ENCODE results near the gene CISTR. TPM values are rescaled to one million over a fixed set of nuclear protein-coding genes. Genes with fewer than 3 reads are reported as not detected.

CISTR gene
- total and polyA plus RNA-seq, 2 experiments from 2014 or later: not detected

DNA sequence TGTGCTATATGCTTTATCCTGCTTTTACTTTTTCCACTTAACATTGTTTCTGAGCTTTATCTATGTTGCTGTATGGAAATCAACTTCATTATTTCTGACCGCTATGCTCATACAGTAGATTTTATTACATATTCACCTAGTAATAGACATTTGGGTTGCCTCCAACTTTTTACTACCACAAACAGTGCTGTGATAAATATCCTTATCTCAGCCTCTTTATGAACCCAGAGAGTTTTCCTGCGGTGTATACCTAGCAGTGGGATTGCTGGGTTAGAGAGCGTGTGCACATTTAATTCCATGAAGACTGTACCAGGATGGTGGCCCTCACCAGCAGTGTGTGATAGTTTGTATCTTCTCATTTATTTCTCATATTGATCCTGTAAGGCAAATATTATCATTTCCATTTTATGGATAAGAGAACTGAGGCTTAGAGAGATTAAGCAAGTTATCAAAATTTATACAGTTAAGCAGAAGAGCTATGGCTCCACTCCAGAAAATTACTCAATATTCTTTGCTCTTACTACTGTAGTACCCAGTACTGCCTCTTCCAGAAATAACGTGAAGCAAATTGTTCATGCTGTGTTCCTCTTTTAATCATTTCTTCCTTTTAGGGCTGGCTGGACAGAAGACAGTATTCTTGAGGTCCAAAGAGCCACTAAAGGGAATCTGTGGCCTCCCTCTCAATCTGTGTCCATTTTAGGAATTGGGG, 26.3 kb upstream of the CISTR start:
- Histone ChIP-seq H3K4me3 (no peak overlapping the region), H3F3A (ENCODE audit: insufficient read depth) (0 out of 2 replicates have a peak, but pooled peaks cover 5% of the 10 kb centered on the region), H3K9ac (no peak overlapping the region), H3K4me1 (ENCODE audit: insufficient read depth) (peaks cover 8% of the 10 kb centered on the region; the same call in 1 of the 2 replicates), H4K20me1 (ENCODE audit: insufficient read depth) (no peaks in the 10 kb centered on the region), H3K36me3 (ENCODE audit: low read depth) (no peaks in the 10 kb centered on the region), H2AFZ (no peak overlapping the region), H3K27me3 (replicated peaks; ENCODE audit: insufficient read depth) (peaks cover 33% of the 10 kb centered on the region), H3K9me2 (ENCODE audit: insufficient read depth) (no peaks in the 10 kb centered on the region), H3K9me3 (ENCODE audit: low read depth) (no peaks in the 10 kb centered on the region), H3K4me2 (ENCODE audit: unreplicated experiment) (no peak overlapping the region), H3K79me2 (ENCODE audit: insufficient read depth) (no peaks in the 10 kb centered on the region), H3K27ac (no peak overlapping the region)
- WGBS, 2 experiments (ENCODE audit: low coverage in 1 of 2, low lambda C conversion rate in 2 of 2, missing lambda C conversion rate in 2 of 2): 79 to 80% methylated on average over 4 of the region's 4 CpGs
- DNase-seq: peak; percentile 27
- no peak for TF ChIP-seq EZH2 (IDR thresholded peaks at IDR 0.05; ENCODE audit: insufficient read depth, poor library complexity, severe bottlenecking)
- no peak for TF ChIP-seq EZH2phosphoT487 (IDR thresholded peaks at IDR 0.05; ENCODE audit: insufficient read depth, low read depth)
- in situ Hi-C loops (cut with MboI): no loop called here

DNA sequence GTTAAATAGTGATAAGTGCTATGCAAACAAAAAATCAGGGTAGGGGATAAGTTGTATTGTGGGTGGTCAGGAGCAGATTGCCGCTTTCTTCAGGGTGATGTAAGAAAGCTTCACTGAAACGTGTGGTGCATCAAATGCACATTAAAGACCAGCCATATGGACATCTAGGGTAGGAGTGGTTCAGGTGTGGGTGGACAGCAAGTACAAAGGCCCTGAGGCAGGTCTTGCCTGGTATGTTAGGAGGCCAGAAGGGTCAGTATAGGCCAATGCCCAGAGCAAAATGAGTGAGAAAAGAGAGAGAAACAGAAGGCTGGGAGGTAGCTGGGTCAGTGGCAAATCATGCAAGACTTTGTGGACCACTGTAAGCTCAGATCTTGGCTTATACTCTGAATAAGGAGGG, 25.6 kb upstream of the CISTR start:
- WGBS, 2 experiments (ENCODE audit: low coverage in 1 of 2, low lambda C conversion rate in 2 of 2, missing lambda C conversion rate in 2 of 2): 86 to 92% methylated on average over 2 of the region's 2 CpGs
- H3F3A ChIP-seq (ENCODE audit: insufficient read depth): 0 out of 2 replicates have a peak, but pooled peaks cover 5% of the 10 kb centered on the region
- no peak overlapping the region for H3K9ac ChIP-seq
- no peaks in the 10 kb centered on the region for H4K20me1 ChIP-seq (ENCODE audit: insufficient read depth)
- no peak for TF ChIP-seq EZH2phosphoT487 (IDR thresholded peaks at IDR 0.05; ENCODE audit: insufficient read depth, low read depth)
- no peak for TF ChIP-seq EZH2 (IDR thresholded peaks at IDR 0.05; ENCODE audit: insufficient read depth, poor library complexity, severe bottlenecking)
- H3K9me3 ChIP-seq (ENCODE audit: low read depth): no peaks in the 10 kb centered on the region
- H2AFZ ChIP-seq: no peak overlapping the region
- no peaks in the 10 kb centered on the region for H3K36me3 ChIP-seq (ENCODE audit: low read depth)
- in situ Hi-C loops (cut with MboI): no loop called here
- H3K27ac ChIP-seq: no peak overlapping the region
- no peaks in the 10 kb centered on the region for H3K9me2 ChIP-seq (ENCODE audit: insufficient read depth)
- H3K27me3 ChIP-seq (replicated peaks; ENCODE audit: insufficient read depth): peaks cover 27% of the 10 kb centered on the region
- H3K79me2 ChIP-seq (ENCODE audit: insufficient read depth): no peaks in the 10 kb centered on the region
- H3K4me2 ChIP-seq (ENCODE audit: unreplicated experiment): no peak overlapping the region
- no peak overlapping the region for H3K4me3 ChIP-seq
- H3K4me1 ChIP-seq (ENCODE audit: insufficient read depth): peaks cover 8% of the 10 kb centered on the region; the same call in 1 of the 2 replicates
- no peak for DNase-seq

DNA sequence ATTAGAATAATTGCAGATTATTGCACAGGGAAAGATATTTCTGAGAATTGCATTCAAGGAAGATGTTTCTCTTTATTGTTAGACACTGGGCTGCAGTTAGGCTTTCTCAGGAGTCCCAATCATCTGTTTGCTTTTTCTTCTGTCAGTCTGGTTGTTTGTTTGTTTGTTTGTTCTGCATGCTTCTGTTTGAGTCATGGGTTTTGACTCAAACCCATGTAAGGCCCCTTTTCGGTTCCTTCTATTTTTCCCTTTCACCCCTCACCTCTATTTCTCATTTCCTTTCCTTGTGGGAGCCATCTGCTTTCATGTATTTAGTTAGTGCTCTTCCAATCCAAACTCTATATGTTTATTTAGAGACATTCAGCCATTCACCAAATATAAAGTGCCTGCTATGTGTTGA, 25.1 kb upstream of the CISTR start:
- Histone ChIP-seq H3K9ac (no peak overlapping the region), H3K4me3 (no peak overlapping the region), H3K36me3 (ENCODE audit: low read depth) (no peaks in the 10 kb centered on the region), H3K4me1 (ENCODE audit: insufficient read depth) (peaks cover 8% of the 10 kb centered on the region; the same call in 1 of the 2 replicates), H3K9me3 (ENCODE audit: low read depth) (no peaks in the 10 kb centered on the region), H4K20me1 (ENCODE audit: insufficient read depth) (no peaks in the 10 kb centered on the region), H3K79me2 (ENCODE audit: insufficient read depth) (no peaks in the 10 kb centered on the region), H2AFZ (no peak overlapping the region), H3K4me2 (ENCODE audit: unreplicated experiment) (no peak overlapping the region), H3F3A (ENCODE audit: insufficient read depth) (0 out of 2 replicates have a peak, but pooled peaks cover 5% of the 10 kb centered on the region), H3K9me2 (ENCODE audit: insufficient read depth) (no peaks in the 10 kb centered on the region), H3K27ac (no peak overlapping the region), H3K27me3 (replicated peaks; ENCODE audit: insufficient read depth) (peaks cover 21% of the 10 kb centered on the region)
- TF ChIP-seq EZH2phosphoT487 (IDR thresholded peaks at IDR 0.05; ENCODE audit: insufficient read depth, low read depth) (no peak), EZH2 (IDR thresholded peaks at IDR 0.05; ENCODE audit: insufficient read depth, poor library complexity, severe bottlenecking) (no peak)
- 55 to 78% methylated on average over 1 of the region's 1 CpG for WGBS, 2 experiments (ENCODE audit: low coverage in 1 of 2, low lambda C conversion rate in 2 of 2, missing lambda C conversion rate in 2 of 2)
- no peak for DNase-seq
- in situ Hi-C loops (cut with MboI): no loop called here

DNA sequence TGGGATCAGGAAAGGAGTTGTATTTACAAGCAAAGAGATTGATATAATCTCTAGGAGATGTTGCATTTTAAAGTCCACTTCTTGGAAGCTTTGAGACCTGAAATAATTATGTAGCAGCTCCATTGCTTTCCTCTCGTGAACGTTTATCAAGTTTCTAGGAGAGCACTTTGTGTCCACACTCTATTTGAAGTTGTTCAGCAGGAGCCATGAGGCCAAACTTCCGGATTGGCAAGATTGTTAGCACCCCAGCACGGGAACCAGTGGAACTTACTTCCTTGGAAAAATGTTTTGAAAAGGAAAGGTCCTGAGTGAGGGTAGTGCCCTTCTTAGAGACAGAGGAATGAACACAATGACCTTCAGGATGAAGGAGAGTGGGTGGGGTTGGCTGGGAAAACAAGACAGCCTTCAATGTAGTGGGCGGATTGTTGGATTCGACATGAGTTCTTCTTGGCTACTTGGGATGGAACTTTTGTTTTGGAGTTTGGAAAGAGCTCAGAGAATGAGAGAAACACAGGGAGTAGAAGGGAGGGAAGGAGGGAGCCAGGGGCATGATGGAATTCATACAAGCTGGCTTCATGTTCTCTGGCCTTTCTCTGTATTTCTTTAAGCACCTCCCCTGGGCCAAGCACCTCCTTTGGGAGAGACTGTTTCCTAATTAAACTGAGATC, 23.8 kb upstream of the CISTR start:
- Histone ChIP-seq H4K20me1 (ENCODE audit: insufficient read depth) (no peaks in the 10 kb centered on the region), H3F3A (ENCODE audit: insufficient read depth) (peaks cover 8% of the 10 kb centered on the region; the same call in 1 of the 2 replicates), H3K4me2 (ENCODE audit: unreplicated experiment) (no peak overlapping the region), H3K9me2 (ENCODE audit: insufficient read depth) (no peaks in the 10 kb centered on the region), H3K4me3 (no peak overlapping the region), H3K79me2 (ENCODE audit: insufficient read depth) (no peaks in the 10 kb centered on the region), H3K4me1 (ENCODE audit: insufficient read depth) (peaks cover 15% of the 10 kb centered on the region), H3K9ac (no peak overlapping the region), H3K36me3 (ENCODE audit: low read depth) (no peaks in the 10 kb centered on the region), H3K27me3 (replicated peaks; ENCODE audit: insufficient read depth) (peaks cover 9% of the 10 kb centered on the region; the same call in 1 of the 2 replicates), H3K9me3 (ENCODE audit: low read depth) (no peaks in the 10 kb centered on the region), H2AFZ (peak overlapping the region; percentile 60), H3K27ac (no peak overlapping the region)
- 16 to 21% methylated on average over 6 of the region's 6 CpGs for WGBS, 2 experiments (ENCODE audit: low coverage in 1 of 2, low lambda C conversion rate in 2 of 2, missing lambda C conversion rate in 2 of 2)
- TF ChIP-seq EZH2 (IDR thresholded peaks at IDR 0.05; ENCODE audit: insufficient read depth, poor library complexity, severe bottlenecking) (no peak), EZH2phosphoT487 (IDR thresholded peaks at IDR 0.05; ENCODE audit: insufficient read depth, low read depth) (no peak)
- no peak for DNase-seq
- in situ Hi-C loops (cut with MboI): no loop called here
